ENCODE measurements around the gene CNOT6L. TPM values are rescaled to one million over a fixed set of nuclear protein-coding genes. Genes with fewer than 3 reads are reported as not detected.

CNOT6L gene
- total and polyA plus RNA-seq, 2 donors (not counting 1 experiment from before 2014, with no cell fraction given) = 11.4 to 12.7 TPM

- no peak overlapping the region for H3K4me2 ChIP-seq (ENCODE audit: extremely low read depth, insufficient read depth, low read length)
- H3K4me3 ChIP-seq (replicated peaks in 1 of 4; ENCODE audit: control extremely low read depth in 1 of 4, insufficient read depth in 1 of 4, low read depth in 3 of 4, low read length in 4 of 4) = no peak overlapping the region
- TF ChIP-seq CTCF (conservative IDR thresholded peaks at IDR 0.05 in 1 of 2, IDR thresholded peaks at IDR 0.05 in 1 of 2; ENCODE audit: low read depth in 1 of 2, low read length in 2 of 2) = no peak
- no peak for TF ChIP-seq EZH2 (IDR thresholded peaks at IDR 0.05; ENCODE audit: low read length, missing control alignments)
- no peaks in the 10 kb centered on the region for H3K27me3 ChIP-seq (ENCODE audit: control insufficient read depth, insufficient read depth, low read length)
- H3K4me1 ChIP-seq (ENCODE audit: control insufficient read depth, extremely low read depth, insufficient read depth, low read length) = no peaks in the 10 kb centered on the region
- no peaks in the 10 kb centered on the region for H3K36me3 ChIP-seq (ENCODE audit: control insufficient read depth, insufficient read depth, low read length)
- DNase-seq (ENCODE audit: low read depth in 2 of 2) = no peak
- no peaks in the 10 kb centered on the region for H3K9me3 ChIP-seq (ENCODE audit: control insufficient read depth, insufficient read depth, low read depth, low read length)
- no peak overlapping the region for H2AFZ ChIP-seq (ENCODE audit: low read length)
- H3K9ac ChIP-seq (ENCODE audit: insufficient read depth, low read length) = no peak overlapping the region
- H3K27ac ChIP-seq (ENCODE audit: insufficient read depth, low read length) = no peak overlapping the region
- H3K79me2 ChIP-seq (ENCODE audit: control insufficient read depth, insufficient read depth, low read length) = no peaks in the 10 kb centered on the region
- H4K20me1 ChIP-seq (ENCODE audit: control insufficient read depth, extremely low read depth, insufficient read depth, low read length) = no peaks in the 10 kb centered on the region
These were observed 26.2 kb upstream of the CNOT6L start for GRCh38 chr4:77845400-77845799.

- TF ChIP-seq CTCF (conservative IDR thresholded peaks at IDR 0.05 in 1 of 2, IDR thresholded peaks at IDR 0.05 in 1 of 2; ENCODE audit: low read depth in 1 of 2, low read length in 2 of 2) (no peak), EZH2 (IDR thresholded peaks at IDR 0.05; ENCODE audit: low read length, missing control alignments) (no peak)
- Histone ChIP-seq H3K4me1 (ENCODE audit: control insufficient read depth, extremely low read depth, insufficient read depth, low read length) (no peaks in the 10 kb centered on the region), H3K9ac (ENCODE audit: insufficient read depth, low read length) (no peak overlapping the region), H3K4me3 (replicated peaks in 1 of 4; ENCODE audit: control extremely low read depth in 1 of 4, insufficient read depth in 1 of 4, low read depth in 3 of 4, low read length in 4 of 4) (no peak overlapping the region), H3K27me3 (ENCODE audit: control insufficient read depth, insufficient read depth, low read length) (no peaks in the 10 kb centered on the region), H3K4me2 (ENCODE audit: extremely low read depth, insufficient read depth, low read length) (no peak overlapping the region), H3K9me3 (ENCODE audit: control insufficient read depth, insufficient read depth, low read depth, low read length) (no peaks in the 10 kb centered on the region), H3K79me2 (ENCODE audit: control insufficient read depth, insufficient read depth, low read length) (no peaks in the 10 kb centered on the region), H3K27ac (ENCODE audit: insufficient read depth, low read length) (no peak overlapping the region), H2AFZ (ENCODE audit: low read length) (no peak overlapping the region), H4K20me1 (ENCODE audit: control insufficient read depth, extremely low read depth, insufficient read depth, low read length) (no peaks in the 10 kb centered on the region), H3K36me3 (ENCODE audit: control insufficient read depth, insufficient read depth, low read length) (no peaks in the 10 kb centered on the region)
- no peak for DNase-seq (ENCODE audit: low read depth in 2 of 2)
These were observed 25.2 kb upstream of the CNOT6L start for GRCh38 chr4:77844363-77844762.

GRCh38 chr4:77843628-77844027, 24.5 kb upstream of the CNOT6L start:
- no peak for DNase-seq (ENCODE audit: low read depth in 2 of 2)
- H2AFZ ChIP-seq (ENCODE audit: low read length) = no peak overlapping the region

More at GRCh38 chr4:77843628-77844027, 24.5 kb upstream of the CNOT6L start:
- H3K4me1 ChIP-seq (ENCODE audit: control insufficient read depth, extremely low read depth, insufficient read depth, low read length) = no peaks in the 10 kb centered on the region
- no peaks in the 10 kb centered on the region for H4K20me1 ChIP-seq (ENCODE audit: control insufficient read depth, extremely low read depth, insufficient read depth, low read length)
- H3K9ac ChIP-seq (ENCODE audit: insufficient read depth, low read length) = no peak overlapping the region
- H3K27ac ChIP-seq (ENCODE audit: insufficient read depth, low read length) = no peak overlapping the region
- H3K79me2 ChIP-seq (ENCODE audit: control insufficient read depth, insufficient read depth, low read length) = no peaks in the 10 kb centered on the region
- H3K27me3 ChIP-seq (ENCODE audit: control insufficient read depth, insufficient read depth, low read length) = no peaks in the 10 kb centered on the region
- no peak for TF ChIP-seq EZH2 (IDR thresholded peaks at IDR 0.05; ENCODE audit: low read length, missing control alignments)
- no peak for TF ChIP-seq CTCF (conservative IDR thresholded peaks at IDR 0.05 in 1 of 2, IDR thresholded peaks at IDR 0.05 in 1 of 2; ENCODE audit: low read depth in 1 of 2, low read length in 2 of 2)
- no peaks in the 10 kb centered on the region for H3K9me3 ChIP-seq (ENCODE audit: control insufficient read depth, insufficient read depth, low read depth, low read length)
- no peaks in the 10 kb centered on the region for H3K36me3 ChIP-seq (ENCODE audit: control insufficient read depth, insufficient read depth, low read length)
- H3K4me2 ChIP-seq (ENCODE audit: extremely low read depth, insufficient read depth, low read length) = no peak overlapping the region
- H3K4me3 ChIP-seq (replicated peaks in 1 of 4; ENCODE audit: control extremely low read depth in 1 of 4, insufficient read depth in 1 of 4, low read depth in 3 of 4, low read length in 4 of 4) = no peak overlapping the region
